Right lobe of liver (tissue), 4 donors: ENCODE results near the gene TLCD1.

Experiments used
- CTCF ChIP-seq, 4 donors: fragments of 200-600 bp in 3 of 4; fragments of 450-650 bp in 1 of 4; IDR thresholded peaks; one replicate each; pipeline versions ENCODE4 v1.5.1 to v1.8.0; 2016 to 2022; ENCODE audit warnings: antibody characterized with exemption in 4 of 4, mild to moderate bottlenecking in 2 of 4
- POLR2A ChIP-seq: fragments of 450-650 bp; IDR thresholded peaks from one replicate; pipeline ENCODE4 v1.6.1; 2017; ENCODE audit warnings: antibody characterized with exemption, mild to moderate bottlenecking
- donor health status: DM: no; HTN: no; CAD: no.
- donor health status: DM: no; HTN: no; CAD: no.
- donor health status: DM: no; HTN: yes; CAD: no.

GRCh38 chr17:28744104-28744971, 18.3 kb upstream of the TLCD1 start:
- no peak for TF ChIP-seq CTCF (IDR thresholded peaks at IDR 0.05)
- TF ChIP-seq POLR2A, result no peak
